RWPE1 (cell line): ENCODE data around the gene PTPRR.

Experiments used
- CTCF ChIA-PET: fragments of 350-600 bp; sonication (Branson Sonifier 250); formaldehyde crosslinking; extraction: SDS; loops from one replicate; lab custom pipeline; 2021; lab: Yijun Ruan, JAX
- POLR2A ChIA-PET: fragments of 400-600 bp; formaldehyde crosslinking; extraction: SDS; loops from one replicate; lab custom pipeline; 2020; ENCODE audit warnings: antibody characterized with exemption; ENCODE audit not compliant: low non-redundant PET; lab: Yijun Ruan, JAX
- DNase-seq: peaks from one replicate; pipeline ENCODE4 v3.0.0; 2012; ENCODE audit warnings: low spot score
- H3K27ac ChIP-seq: fragments of 450-650 bp; 2 replicates; pipeline ENCODE4 v1.5.1; 2017
- CTCF ChIP-seq: fragments of 450-650 bp; conservative IDR thresholded peaks from 2 replicates; pipeline ENCODE4 v1.5.1; 2017; ENCODE audit warnings: low read depth, mild to moderate bottlenecking

Gene PTPRR

GRCh38 chr12:70907412-70907811 lies 13.1 kb downstream of the PTPRR start:
- CTCF ChIA-PET = no interaction called here
- no peak for TF ChIP-seq CTCF
- DNase-seq = no peak
- no peak overlapping the region for H3K27ac ChIP-seq
- POLR2A ChIA-PET = no interaction called here

GRCh38 chr12:70895956-70896355 lies 24.6 kb downstream of the PTPRR start:
- CTCF ChIA-PET = no interaction called here
- H3K27ac ChIP-seq = no peak overlapping the region

DNA sequence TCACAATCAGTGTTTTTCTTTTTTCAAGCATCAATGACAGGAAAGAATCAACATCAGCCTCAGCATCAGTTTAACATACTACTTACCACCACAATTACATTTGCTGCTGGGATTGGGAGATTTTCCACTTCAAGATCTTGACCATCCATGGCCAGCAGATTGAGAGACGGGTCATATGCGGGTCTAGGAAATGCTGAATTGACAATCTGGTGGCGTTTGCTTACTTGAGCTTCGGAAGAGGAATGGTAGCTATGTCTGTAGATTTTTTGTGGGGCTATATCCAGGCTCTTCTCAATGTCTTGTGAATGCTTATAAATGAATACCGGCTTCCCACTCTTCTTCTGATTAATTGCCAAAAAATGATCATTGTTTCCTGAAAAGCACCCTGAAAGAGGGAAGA lies 27.9 kb downstream of the PTPRR start:
- no peak for DNase-seq
- H3K27ac ChIP-seq = no peak overlapping the region
- ChIA-PET CTCF (no interaction called here), POLR2A (no interaction called here)
- no peak for TF ChIP-seq CTCF

More at GRCh38 chr12:70895956-70896355, 24.6 kb downstream of the PTPRR start:
- TF ChIP-seq CTCF = no peak
- DNase-seq = no peak
- POLR2A ChIA-PET = no interaction called here

DNA sequence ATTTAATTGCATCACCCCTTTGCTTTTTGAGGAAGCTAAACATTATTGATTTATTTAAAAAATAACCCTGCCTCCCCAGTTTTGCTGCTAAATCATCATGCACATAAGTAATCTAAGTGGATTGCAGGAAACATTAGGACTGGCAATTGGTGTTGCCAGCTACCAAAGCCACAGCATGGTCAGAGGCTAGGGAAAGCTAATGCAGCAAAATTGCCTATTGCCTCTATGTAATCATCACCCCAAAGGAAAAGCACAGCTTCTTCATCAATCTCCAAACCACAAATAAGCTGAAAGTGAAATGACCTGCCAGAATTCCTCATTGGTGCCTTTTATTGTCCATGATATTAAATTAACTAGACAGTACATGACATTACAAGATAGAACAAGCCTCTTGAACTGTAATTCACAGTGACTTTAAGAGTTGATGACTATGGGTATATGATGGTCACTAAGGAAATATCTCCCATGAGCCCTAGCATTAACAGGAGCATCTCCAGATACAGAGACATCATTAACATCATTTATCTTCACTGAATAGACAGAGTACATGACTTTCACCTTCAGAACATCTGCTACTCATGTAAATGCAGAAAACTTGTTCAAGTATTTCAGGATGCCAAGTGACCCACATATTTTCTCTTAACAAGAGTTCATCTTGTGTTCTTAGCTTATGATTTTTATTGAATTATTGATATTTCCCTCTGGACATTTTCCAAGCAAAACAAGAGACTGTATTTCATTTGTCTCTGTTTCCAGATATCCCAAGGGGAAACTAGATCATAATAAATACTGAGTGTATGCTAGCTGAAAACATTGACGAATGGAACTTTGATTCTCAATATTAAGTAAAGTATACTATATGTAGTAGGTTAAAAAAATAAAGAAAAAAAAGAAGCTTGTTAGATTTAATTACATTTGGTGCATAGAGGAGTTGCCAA lies 29.4 kb downstream of the PTPRR start:
- no peak for DNase-seq
- H3K27ac ChIP-seq = no peak overlapping the region
- POLR2A ChIA-PET = no interaction called here
- CTCF ChIA-PET = no interaction called here
- TF ChIP-seq CTCF = no peak

DNA sequence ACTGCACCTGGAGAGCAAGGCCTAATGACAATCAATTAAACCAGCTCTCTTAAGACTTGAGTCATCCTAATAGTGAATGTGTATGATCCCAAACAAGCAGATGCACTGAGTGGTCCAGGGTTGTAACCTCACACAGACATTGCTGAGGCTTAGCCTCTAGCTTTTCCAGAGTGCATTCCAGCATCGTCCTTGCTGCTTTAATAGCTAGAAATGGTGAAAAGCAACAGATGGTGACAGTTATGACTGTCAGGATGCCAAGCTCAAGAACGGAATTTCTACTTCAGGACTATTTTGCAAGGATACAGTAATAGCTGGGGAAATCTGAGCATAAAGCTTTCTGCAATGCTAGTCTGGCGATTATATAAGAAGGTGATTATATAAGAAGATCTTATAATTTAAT lies 34.6 kb downstream of the PTPRR start:
- H3K27ac ChIP-seq = no peak overlapping the region
- no peak for TF ChIP-seq CTCF
- ChIA-PET CTCF (no interaction called here), POLR2A (no interaction called here)
- DNase-seq = no peak

DNA sequence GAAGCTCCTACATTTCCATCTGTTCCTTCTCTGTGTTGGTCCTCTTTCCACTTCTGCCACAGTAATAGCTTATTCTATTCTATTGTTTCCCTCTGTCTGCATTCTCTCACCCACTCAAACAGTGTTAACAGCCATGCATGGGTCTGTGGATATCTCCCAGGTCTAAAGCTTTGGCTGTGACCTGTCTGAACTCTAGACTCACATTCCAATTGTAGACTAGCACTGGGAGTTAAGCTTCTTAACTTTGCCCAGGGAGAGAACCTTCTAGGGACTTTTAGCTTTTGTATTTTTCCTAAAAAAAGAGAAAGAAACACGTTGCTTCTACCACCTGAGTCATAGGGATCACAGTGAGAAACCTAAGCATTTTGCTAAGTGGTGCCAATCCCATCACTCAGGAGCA lies 36.7 kb downstream of the PTPRR start:
- TF ChIP-seq CTCF = no peak
- POLR2A ChIA-PET = no interaction called here
- CTCF ChIA-PET = no interaction called here
- H3K27ac ChIP-seq = no peak overlapping the region
- DNase-seq = no peak
